GM18502 (cell line): ENCODE measurements around the gene GPR108.
A peak's percentile ranks its signal among the peaks of the same experiment; 100 is the strongest.
"Not testable (repeated sequence)": the region's sequence is repeated elsewhere in the genome, so short reads cannot be mapped to it uniquely, and the experiment has no call there.

Source experiments
- ATAC-seq: cut with Tn5 transposase; IDR thresholded peaks from one replicate; pipeline ENCODE4 v1.9.1; 2021; ENCODE audit warnings: mild to moderate bottlenecking; ENCODE audit not compliant: unreplicated experiment, poor library complexity

GPR108 gene

GRCh38 chr19:6737284-6737872, at the start of gene GPR108:
Gene GPR108, minus strand, starts transcription at chr19:6737580. Its CDS starts 4 bp downstream, at chr19:6737576.
- peak; percentile 66 for ATAC-seq

DNA sequence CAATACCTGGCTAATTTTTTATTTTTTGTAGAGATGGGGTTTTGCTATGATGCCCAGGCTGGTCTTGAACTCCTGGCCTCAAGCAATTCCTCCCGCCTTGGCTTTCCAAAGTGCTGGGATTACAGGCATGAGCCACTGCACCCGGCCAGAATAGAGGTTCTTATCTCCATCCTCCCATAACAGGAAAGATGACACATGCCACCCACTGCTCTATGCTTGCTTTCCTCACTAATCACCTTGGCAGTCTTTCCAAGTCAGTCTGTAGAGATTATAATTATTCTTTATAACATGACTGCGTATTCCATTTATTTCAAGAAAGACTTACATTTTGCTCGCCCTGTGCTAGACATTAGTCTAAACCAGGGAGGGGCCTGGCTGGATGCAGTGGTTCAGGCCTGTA, 41.8 kb upstream of the GPR108 start:
- ATAC-seq = no peak

DNA sequence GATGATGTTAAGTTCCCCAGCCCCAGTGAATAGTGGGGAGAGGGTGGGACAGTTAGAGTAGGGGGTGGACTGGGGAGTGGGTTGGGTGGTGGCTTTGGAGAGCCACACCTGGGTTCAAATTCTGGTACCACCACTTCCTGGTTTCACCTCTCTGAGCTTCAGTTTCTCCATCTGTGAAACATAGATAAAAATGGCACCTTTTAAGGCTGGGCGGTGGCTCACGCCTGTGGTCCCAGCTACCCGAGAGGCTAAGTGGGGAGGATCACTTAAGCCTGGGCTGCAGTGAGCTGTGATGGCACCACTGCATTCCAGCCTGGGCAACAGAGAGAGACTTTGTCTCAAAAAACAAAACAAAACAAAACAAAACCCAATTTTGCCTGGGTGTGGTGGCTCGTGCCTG, 41.0 kb upstream of the GPR108 start:
- no peak for ATAC-seq

DNA sequence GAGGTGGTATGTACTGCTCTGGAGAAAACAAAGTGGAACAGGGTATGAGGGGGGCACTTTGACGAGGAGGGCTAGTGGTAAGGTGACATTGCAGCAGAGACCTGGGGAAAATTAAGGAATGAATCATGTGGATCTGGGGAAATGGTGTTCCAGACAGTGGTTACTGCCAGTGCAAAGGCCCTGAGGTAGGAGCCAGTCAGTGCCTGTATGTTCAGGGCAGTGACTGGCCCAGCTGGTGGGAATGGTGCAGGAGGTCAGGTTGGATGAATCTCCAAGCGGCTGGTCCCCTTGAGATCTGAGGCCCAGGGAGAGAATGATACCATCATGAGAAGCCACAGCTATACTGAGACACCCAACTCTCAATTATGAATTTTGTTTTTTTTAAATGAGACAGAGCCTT, 40.1 kb upstream of the GPR108 start:
- ATAC-seq = no peak

DNA sequence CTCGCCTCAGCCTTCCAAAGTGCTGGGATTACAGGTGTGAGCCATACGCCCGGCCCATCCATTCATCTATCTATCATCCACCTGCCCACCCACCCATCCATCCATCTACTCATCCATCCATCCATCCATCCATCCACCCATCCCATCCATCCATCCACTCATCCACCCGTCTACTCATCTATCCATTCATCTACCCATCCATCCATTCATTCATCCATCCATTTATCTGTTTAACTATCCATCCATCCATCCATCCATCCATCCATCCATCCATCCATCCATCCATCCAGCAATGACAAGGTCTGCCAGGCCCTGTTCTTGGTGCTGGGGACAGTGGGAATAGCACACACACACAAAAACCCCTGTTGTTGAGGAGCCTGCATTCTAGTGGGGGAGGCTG, 39.6 kb upstream of the GPR108 start:
- no peak for ATAC-seq

GRCh38 chr19:6776045-6776444, 38.7 kb upstream of the GPR108 start:
- not testable (repeated sequence) for ATAC-seq

DNA sequence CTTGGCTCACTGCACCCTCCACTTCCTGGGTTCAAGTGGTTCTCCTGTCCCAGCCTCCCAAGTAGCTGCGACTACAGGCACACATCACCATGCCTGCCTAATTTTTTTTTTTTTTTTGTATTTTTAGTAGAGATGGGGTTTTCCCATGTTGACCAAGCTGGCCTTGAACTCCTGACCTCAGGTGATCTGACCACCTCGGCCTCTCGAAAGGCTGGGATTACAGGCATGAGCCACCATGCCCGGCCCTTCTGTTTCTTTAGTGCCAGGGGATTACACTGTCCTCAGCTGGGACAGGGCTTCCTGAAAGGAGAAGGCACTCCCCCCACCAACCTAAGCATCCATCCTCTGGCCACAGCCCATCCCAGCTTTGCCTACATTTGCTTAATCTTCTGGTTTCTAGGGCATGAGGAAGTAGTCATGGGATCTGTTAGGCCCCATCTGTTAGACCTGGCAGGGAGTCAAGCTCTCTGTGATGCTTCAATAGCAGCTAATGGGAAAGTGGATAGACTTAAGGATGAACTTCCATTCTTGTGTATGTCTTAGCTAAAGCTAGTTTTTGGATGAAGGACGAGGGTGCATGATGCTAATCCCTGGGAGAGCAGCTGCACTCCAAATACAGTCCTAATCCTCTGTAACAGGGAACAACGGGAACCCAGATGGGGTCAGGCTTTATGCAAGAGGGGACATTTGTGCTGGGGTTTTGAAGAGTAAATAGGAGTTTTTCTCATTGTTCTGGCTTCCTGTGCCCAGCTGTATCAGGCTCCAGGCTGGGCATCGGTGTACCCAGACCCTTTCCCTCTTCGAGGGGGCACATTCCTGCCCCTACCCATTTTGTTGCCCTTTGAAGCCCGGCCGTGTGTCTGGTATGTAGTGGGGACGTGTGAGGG, 37.7 kb upstream of the GPR108 start:
- ATAC-seq = no peak

DNA sequence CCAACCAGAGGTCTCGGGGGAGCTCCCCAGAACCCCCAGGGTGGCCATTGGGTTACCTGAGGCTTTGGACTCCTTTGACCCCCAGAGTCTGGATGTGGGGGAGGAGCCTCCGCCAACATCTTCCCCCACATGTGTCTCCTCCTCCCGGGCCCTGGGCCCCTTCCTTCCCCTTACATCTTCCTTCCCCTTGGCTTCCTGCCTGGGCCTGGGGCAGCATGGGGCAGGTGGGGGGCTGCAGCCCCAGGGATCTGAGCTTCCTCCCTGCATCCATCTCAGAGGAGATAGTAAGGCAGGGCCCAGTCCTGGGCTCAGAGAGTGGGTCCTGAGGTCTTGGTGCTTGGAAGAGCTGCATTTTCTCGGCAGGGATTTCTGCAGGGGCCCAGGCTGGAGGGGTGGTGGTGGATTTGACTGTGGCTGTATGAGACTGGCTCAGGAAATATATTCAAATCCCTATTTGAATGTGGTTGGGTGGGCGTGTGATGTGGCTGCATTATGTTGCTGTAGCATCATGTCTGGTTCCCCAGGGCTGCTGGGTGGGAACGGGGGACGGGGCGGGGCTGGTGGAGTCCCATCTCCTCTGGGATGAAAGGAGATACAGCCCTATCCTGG, 36.0 kb upstream of the GPR108 start:
- ATAC-seq = peak; percentile 39

DNA sequence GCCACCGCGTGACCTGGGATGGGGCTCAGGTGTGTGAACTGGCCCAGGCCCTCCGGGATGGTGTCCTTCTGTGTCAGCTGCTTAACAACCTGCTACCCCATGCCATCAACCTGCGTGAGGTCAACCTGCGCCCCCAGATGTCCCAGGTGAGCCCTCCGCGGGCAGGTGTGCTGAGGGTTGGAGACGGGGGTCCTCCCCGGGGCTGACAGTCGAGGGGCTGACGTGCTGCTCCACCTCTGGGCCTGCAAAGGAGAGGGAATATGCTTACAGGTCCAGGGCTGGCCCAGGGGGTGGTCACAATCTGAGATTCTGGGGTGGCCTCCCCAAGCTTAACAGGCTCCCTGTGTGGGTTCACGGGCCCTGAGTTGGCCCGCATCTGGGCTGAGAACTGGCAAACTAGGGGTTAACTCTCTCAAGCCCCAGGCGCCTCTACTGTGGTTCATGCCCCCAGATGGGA, 35.5 kb upstream of the GPR108 start:
- ATAC-seq = peak; percentile 3

DNA sequence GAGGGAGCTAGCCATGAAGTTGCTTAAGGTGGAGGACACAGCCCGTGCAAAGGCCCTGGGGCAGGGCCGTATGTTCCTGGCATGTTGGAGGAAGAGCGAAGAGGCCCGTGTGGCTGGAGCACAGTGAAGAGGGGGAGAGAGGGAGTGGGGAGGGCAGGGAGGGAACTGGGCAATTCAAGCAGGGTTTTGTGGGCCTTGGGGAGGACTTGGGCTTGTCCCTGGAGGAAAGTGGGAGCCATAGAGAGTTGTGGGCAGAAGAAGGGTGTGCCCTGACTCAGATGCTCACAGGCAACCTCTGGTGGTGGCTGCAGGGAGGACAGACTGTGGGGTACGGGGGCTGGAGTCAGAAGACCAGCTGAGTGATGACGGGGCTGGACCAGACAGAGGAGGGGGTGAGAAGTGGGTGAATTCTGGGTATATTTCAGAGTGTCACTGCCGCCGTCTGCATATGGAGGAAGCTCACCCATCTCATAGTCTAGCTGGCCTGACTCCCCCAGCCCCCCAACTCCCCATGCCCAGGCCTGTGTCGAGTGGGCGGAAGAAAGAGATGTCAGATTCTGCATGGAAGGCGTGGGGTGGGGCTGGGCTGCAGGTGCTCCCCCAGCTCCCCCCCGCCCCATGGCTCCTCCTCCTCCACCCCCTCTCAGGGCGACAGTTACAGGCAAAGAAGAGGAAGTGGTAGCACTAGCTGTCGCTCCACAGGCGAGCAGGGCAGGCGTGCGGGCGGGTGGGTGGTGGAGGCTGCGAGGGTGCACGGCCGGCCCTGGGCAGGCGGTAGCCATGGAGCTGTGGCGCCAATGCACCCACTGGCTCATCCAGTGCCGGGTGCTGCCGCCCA, 34.9 kb upstream of the GPR108 start, which contains the start of gene VAV1:
Gene VAV1 (plus strand): TSS at position 681 of the 838 bp plus-strand sequence. CDS start 100 bp downstream, at position 781.
- ATAC-seq = peak; percentile 45

DNA sequence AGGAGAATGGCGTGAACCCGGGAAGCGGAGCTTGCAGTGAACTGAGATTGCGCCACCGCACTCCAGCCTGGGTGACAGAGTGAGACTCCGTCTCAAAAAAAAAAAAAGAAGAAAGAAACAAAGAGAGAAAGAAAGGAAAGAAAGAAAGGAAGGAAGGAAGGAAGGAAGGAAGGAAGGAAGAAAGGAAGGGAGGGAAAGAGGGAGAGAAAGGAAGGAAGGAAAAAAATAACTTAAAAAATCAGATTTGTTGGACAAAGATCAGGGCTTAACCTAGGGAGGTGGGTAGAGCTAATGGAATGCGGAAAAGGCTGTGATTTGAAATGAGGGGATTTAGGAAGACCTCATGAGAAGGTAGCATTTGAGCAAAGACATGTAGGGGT, 34.3 kb upstream of the GPR108 start:
- ATAC-seq = not testable (repeated sequence)

- no peak for ATAC-seq
Observed at GRCh38 chr19:6769006-6769619, 31.7 kb upstream of the GPR108 start.

DNA sequence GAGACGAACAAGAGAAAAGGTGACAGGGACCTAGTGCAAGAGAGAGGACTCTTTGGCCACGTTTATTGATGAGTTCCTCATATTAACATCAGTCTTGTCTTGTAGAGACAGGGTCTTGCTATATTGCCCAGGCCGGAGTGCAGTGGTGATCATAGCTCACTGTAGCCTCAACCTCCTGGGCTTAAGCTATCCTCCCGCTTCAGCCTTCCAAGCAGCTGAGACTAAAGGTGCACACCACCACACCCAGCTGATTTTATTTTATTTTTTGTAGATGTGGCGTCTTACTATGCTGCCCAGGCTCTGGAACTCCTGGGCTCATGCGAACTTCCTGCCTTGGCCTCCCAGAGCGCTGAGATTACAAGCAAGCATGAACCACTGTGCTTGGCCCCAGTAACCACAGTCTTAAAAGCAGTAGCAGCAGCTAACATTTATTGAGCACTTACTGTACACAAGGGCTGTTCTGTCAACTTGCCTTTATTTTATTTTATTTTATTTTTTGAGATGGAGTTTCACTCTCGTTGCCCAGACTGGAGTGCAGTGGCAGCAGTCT, 30.9 kb upstream of the GPR108 start:
- no peak for ATAC-seq

- ATAC-seq = peak; percentile 69
Observed at GRCh38 chr19:6767357-6768235, 30.2 kb upstream of the GPR108 start, which contains the start of gene SH2D3A. Gene SH2D3A, minus strand, starts transcription at chr19:6767435. Its CDS starts 3,687 bp downstream, at chr19:6763748.

- peak; percentile 23 for ATAC-seq
Observed at GRCh38 chr19:6767081-6767356, 29.6 kb upstream of the GPR108 start.

DNA sequence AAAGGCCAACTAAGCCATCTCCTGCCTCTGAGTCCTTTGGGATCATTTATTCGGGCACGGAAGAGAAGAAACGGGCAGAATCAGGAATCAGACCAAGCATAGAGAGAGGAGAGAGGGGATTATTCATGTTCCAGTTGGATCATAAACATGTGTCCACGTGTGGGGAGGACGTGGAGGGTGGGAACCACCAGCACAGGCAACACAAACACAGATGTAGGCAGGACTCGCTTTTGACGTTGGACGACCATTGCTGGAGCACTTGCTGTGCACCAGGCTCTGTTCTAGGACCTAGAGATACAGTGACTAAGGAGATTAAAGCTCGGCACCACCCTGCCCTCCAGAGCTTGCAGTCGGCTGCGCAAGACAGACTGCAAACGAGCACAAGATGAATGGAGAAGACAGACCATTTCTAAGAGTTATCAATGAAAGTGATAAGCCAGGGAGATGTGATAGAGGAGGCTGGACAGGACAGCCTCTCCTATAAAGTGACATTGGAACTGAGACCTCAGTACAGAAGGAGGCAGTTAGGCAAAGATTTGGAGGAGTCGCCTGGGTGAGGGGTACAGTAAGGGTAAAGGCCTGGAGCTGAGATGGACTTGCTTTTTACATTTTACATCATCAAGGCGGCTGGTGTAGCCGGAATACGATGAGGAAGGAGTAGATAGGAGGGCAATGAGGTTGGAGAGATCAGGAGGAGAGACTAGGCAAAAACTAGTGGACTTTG, 29.1 kb upstream of the GPR108 start:
- ATAC-seq = no peak

DNA sequence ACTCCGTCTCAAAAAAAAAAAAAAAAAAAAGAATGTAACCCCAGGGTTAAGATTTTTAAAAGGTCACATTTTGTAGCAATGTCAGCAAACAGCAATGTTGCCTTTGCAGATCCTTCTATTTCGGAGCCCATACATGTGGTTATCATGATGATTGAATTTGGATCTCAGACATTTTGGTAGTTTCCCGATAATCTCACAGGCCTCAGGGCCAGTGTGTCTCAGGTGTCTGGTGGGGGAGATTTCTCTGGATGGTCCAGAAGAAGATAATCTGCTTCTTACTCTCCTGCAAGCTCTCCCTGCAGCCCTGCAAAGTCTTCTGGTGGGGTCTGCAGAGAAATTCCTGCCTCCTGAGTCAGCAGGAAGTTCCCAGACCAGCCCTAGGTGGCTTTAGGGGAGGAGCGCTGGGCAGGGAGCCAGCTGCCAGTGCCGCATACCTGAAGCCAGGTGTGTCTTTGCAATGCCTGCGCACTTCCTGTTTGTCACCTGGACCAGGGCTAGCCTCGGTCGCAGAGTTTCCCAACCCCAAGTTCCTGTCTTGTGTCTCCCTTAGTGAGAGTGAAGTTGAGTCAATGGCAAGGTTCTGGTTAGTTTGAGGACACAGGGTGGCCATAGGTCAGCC, 28.5 kb upstream of the GPR108 start:
- no peak for ATAC-seq
